Measurements from ENCODE around the gene ZNF157. TPM values are rescaled to one million over a fixed set of nuclear protein-coding genes. Genes with fewer than 3 reads are reported as not detected.

ZNF157 gene
- total and polyA plus RNA-seq, 10 of the 15 experiments (the other 5 are each of a cell fraction or from before 2014, with no cell fraction given), result 0.05 to 0.18 (median 0.12) TPM; not detected in 4

DNA sequence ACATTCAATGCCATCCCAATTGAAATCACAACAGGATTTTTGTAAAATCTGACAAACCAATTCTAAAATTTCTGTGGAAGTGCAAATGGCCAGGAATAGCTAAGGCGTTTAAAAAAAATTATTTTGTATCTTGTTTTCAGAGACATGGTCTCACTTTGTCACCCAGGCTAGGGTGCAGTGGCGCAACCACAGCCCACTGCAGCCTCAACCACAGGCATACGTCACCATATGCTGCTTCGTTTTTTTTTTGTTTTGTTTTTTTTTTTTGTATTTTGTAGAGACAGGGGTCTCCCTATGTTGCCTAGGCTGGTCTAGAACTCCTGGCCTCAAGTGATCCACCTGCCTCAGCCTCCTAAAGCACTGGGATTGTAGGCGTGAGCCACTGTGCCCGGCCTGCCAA, 88.2 kb downstream of the ZNF157 start:
- Histone ChIP-seq H3K9ac (ENCODE audit: control insufficient read depth, insufficient read depth, low read length) (no peak overlapping the region), H4K20me1 (ENCODE audit: control insufficient read depth, insufficient read depth) (no peaks in the 10 kb centered on the region), H3K4me3 (no peak overlapping the region), H3K27me3 (replicated peaks in 1 of 2; ENCODE audit: control insufficient read depth in 2 of 2, insufficient read depth in 2 of 2, low read length in 1 of 2) (no peaks in the 10 kb centered on the region), H3K79me2 (ENCODE audit: control insufficient read depth, insufficient read depth, low read length) (no peaks in the 10 kb centered on the region), H3K4me1 (ENCODE audit: control insufficient read depth, insufficient read depth, low read length) (no peaks in the 10 kb centered on the region), H3K9me3 (replicated peaks; ENCODE audit: control insufficient read depth, insufficient read depth, low read length) (no peaks in the 10 kb centered on the region; the same call in 1 of the 3 replicates), H3K4me2 (ENCODE audit: control insufficient read depth, insufficient read depth) (no peak overlapping the region), H2AFZ (ENCODE audit: control insufficient read depth, low read depth, low read length) (no peak overlapping the region), H3K27ac (ENCODE audit: control insufficient read depth, insufficient read depth) (no peak overlapping the region), H3K36me3 (ENCODE audit: control insufficient read depth in 2 of 2, insufficient read depth in 2 of 2, low read length in 1 of 2) (peaks cover 0 to 7% of the 10 kb centered on the region in 2 experiments; a peak in 1 of 4 replicates)
- CTCF ChIA-PET, result no interaction called here
- no peak for TF ChIP-seq SMARCA5 (IDR thresholded peaks at IDR 0.05)
- TF ChIP-seq, protein P1, sequence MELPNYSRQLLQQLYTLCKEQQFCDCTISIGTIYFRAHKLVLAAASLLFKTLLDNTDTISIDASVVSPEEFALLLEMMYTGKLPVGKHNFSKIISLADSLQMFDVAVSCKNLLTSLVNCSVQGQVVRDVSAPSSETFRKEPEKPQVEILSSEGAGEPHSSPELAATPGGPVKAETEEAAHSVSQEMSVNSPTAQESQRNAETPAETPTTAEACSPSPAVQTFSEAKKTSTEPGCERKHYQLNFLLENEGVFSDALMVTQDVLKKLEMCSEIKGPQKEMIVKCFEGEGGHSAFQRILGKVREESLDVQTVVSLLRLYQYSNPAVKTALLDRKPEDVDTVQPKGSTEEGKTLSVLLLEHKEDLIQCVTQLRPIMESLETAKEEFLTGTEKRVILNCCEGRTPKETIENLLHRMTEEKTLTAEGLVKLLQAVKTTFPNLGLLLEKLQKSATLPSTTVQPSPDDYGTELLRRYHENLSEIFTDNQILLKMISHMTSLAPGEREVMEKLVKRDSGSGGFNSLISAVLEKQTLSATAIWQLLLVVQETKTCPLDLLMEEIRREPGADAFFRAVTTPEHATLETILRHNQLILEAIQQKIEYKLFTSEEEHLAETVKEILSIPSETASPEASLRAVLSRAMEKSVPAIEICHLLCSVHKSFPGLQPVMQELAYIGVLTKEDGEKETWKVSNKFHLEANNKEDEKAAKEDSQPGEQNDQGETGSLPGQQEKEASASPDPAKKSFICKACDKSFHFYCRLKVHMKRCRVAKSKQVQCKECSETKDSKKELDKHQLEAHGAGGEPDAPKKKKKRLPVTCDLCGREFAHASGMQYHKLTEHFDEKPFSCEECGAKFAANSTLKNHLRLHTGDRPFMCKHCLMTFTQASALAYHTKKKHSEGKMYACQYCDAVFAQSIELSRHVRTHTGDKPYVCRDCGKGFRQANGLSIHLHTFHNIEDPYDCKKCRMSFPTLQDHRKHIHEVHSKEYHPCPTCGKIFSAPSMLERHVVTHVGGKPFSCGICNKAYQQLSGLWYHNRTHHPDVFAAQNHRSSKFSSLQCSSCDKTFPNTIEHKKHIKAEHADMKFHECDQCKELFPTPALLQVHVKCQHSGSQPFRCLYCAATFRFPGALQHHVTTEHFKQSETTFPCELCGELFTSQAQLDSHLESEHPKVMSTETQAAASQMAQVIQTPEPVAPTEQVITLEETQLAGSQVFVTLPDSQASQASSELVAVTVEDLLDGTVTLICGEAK (IDR thresholded peaks at IDR 0.05; ENCODE audit: borderline replicate concordance), result no peak
- no peak for TF ChIP-seq RUNX3 (IDR thresholded peaks at IDR 0.05; ENCODE audit: low read length)
- no peak for TF ChIP-seq CBX5 (IDR thresholded peaks at IDR 0.05; ENCODE audit: low read depth)
- no peak for TF ChIP-seq HCFC1 (IDR thresholded peaks at IDR 0.05; ENCODE audit: low read length)
- TF ChIP-seq NKRF (conservative IDR thresholded peaks at IDR 0.05), result no peak
- TF ChIP-seq PML (IDR thresholded peaks at IDR 0.05; ENCODE audit: low read length), result no peak
- no peak for TF ChIP-seq CEBPB (IDR thresholded peaks at IDR 0.05; ENCODE audit: borderline replicate concordance in 1 of 2, low read depth in 2 of 2, low read length in 2 of 2)
- TF ChIP-seq IRF4 (IDR thresholded peaks at IDR 0.05; ENCODE audit: low read depth, low read length), result no peak
- no peak for TF ChIP-seq RELA (IDR thresholded peaks at IDR 0.05; ENCODE audit: borderline replicate concordance, partially characterized antibody)
- TF ChIP-seq SIN3A (IDR thresholded peaks at IDR 0.05; ENCODE audit: low read depth, low read length), result no peak
- TF ChIP-seq TCF12 (IDR thresholded peaks at IDR 0.05; ENCODE audit: low read depth, low read length), result no peak
- no peak for ATAC-seq
- BruUV-seq (replicated peaks), result no TSS peak
- intact Hi-C loops (cut with micrococcal nuclease; ENCODE audit: unreplicated experiment), result no loop called here
- SMC1A ChIA-PET (ENCODE audit: uncharacterized antibody, unreplicated experiment), result no interaction called here
- 54% methylated on average over 6 of the region's 6 CpGs for WGBS (ENCODE audit: insufficient coverage, insufficient replicate concordance, low lambda C conversion rate, missing lambda C conversion rate)
- no peak for DNase-seq (ENCODE audit: low read depth, low spot score)
- POLR2A ChIA-PET, result no interaction called here
- in situ Hi-C loops (cut with MboI), result no loop called here
- no peak for FAIRE-seq
- RAD21 ChIA-PET (ENCODE audit: unreplicated experiment), result no interaction called here
